HepG2 (cell line): ENCODE results near the gene MSMB. TPM values are rescaled to one million over a fixed set of nuclear protein-coding genes. Genes with fewer than 3 reads are reported as not detected.
A peak's percentile ranks its signal among the peaks of the same experiment; 100 is the strongest.

Experiments used
- AHDC1 ChIP-seq: sonication (generic); formaldehyde crosslinking; IDR thresholded peaks from 2 replicates; pipeline ENCODE4 v1.5.1; 2020; ENCODE audit warnings: mild to moderate bottlenecking, missing genetic modification reagents, borderline replicate concordance
- HDAC6 ChIP-seq: fragments of 200-600 bp; sonication (generic); IDR thresholded peaks from 2 replicates; pipeline ENCODE4 v1.7.0; 2017; ENCODE audit warnings: mild to moderate bottlenecking, antibody characterized with exemption, low read length, low read depth
- KDM6A ChIP-seq: IDR thresholded peaks from 2 replicates; pipeline ENCODE4 v1.6.1; 2016; ENCODE audit warnings: low read depth
- LRRFIP1 ChIP-seq: sonication (generic); formaldehyde crosslinking; conservative IDR thresholded peaks from 2 replicates; pipeline ENCODE4 v1.4.0; 2020; ENCODE audit warnings: missing genetic modification reagents
- MBD4 ChIP-seq: IDR thresholded peaks from 2 replicates; pipeline ENCODE4 v1.6.1; 2012; ENCODE audit warnings: low read length, inconsistent platforms, borderline replicate concordance
- NR1H2 ChIP-seq: sonication (generic); formaldehyde crosslinking; IDR thresholded peaks from 2 replicates; pipeline ENCODE4 v1.8.1; 2022; ENCODE audit warnings: low read depth, missing genetic modification reagents, borderline replicate concordance
- RFX1 ChIP-seq: fragments of 450-650 bp; IDR thresholded peaks from 2 replicates; pipeline ENCODE4 v1.6.1; 2017
- RFX3 ChIP-seq: IDR thresholded peaks from 2 replicates; pipeline ENCODE4 v1.6.1; 2016; ENCODE audit warnings: missing biosample characterization, missing genetic modification reagents
- RORA ChIP-seq: sonication (generic); formaldehyde crosslinking; IDR thresholded peaks from 2 replicates; pipeline ENCODE4 v1.5.0; 2020; ENCODE audit warnings: mild to moderate bottlenecking, missing genetic modification reagents, moderate library complexity
- SYNCRIP ChIP-seq: fragments of 200-400 bp; formaldehyde crosslinking; IDR thresholded peaks from 2 replicates; pipeline ENCODE4 v1.6.1; 2018; ENCODE audit warnings: mild to moderate bottlenecking, low read depth, low read length; ENCODE audit not compliant: insufficient read depth
- TBP ChIP-seq: sonication (generic); formaldehyde crosslinking; IDR thresholded peaks from 2 replicates; pipeline ENCODE4 v1.5.0; 2020; ENCODE audit warnings: missing genetic modification reagents
- ZBTB1 ChIP-seq: sonication (generic); formaldehyde crosslinking; IDR thresholded peaks from 2 replicates; pipeline ENCODE4 v1.4.0; 2020; ENCODE audit warnings: missing genetic modification reagents, borderline replicate concordance
- ZFP36L1 ChIP-seq: sonication (generic); formaldehyde crosslinking; IDR thresholded peaks from 2 replicates; pipeline ENCODE4 v1.8.0; 2022; ENCODE audit warnings: mild to moderate bottlenecking, missing genetic modification reagents, moderate library complexity
- ZNF160 ChIP-seq: sonication (generic); formaldehyde crosslinking; IDR thresholded peaks from 2 replicates; pipeline ENCODE4 v1.8.0; 2022; ENCODE audit warnings: mild to moderate bottlenecking, inconsistent platforms, missing genetic modification reagents
- ZNF280B ChIP-seq: sonication (generic); formaldehyde crosslinking; IDR thresholded peaks from 2 replicates; pipeline ENCODE4 v1.5.0; 2020; ENCODE audit warnings: missing genetic modification reagents, mild to moderate bottlenecking, borderline replicate concordance
- ZNF574 ChIP-seq: sonication (generic); formaldehyde crosslinking; IDR thresholded peaks from 2 replicates; pipeline ENCODE4 v1.4.0; 2020; ENCODE audit warnings: missing genetic modification reagents
- ZNF720 ChIP-seq: sonication (generic); formaldehyde crosslinking; IDR thresholded peaks from 2 replicates; pipeline ENCODE4 v1.4.0; 2020; ENCODE audit warnings: missing genetic modification reagents
- polyA plus RNA-seq, 8 experiments: library from polyadenylated mRNA; depleted of rRNA in 3 of 8; stranded (reverse) in 7 of 8; unstranded in 1 of 8; fragments of >200 nt; fragmentation: Illumina TruSeq in 4 of 8; extraction: Trizol in 4 of 8; gene quantifications; 2 replicates each; pipeline versions ENCODE4 v1.2.1 to v1.2.3, GENCODE V29; 2011 to 2016; ENCODE audit warnings: low read depth in 4 of 8, missing spikeins in 1 of 8, mixed read lengths in 1 of 8; ENCODE audit not compliant: insufficient read depth in 1 of 8
- total RNA-seq, 5 experiments: library from RNA; depleted of rRNA; stranded (reverse); fragments of >200 nt; fragmentation: Illumina TruSeq; extraction: Trizol; gene quantifications; 2 replicates each; pipeline ENCODE4 v1.2.3, GENCODE V29; 2016; ENCODE audit warnings: low read depth in 1 of 5

The MSMB gene
- total and polyA plus RNA-seq, 2 of the 13 experiments (the other 11 are each of a cell fraction or from before 2014, with no cell fraction given), result 0.84 TPM; not detected in 1

GRCh38 chr10:45997994-45998763 is 47.9 kb downstream of the MSMB start (continued):
- TF ChIP-seq LRRFIP1 (CRISPR knock-in tag) (no peak), KDM6A (CRISPR knock-in tag) (peak; percentile 63; the same call in 1 of the 2 replicates), ZBTB1 (CRISPR knock-in tag) (no peak), RORA (CRISPR knock-in tag) (peak; percentile 70; the same call in 1 of the 2 replicates), MBD4 (peak; percentile 92; the same call in 1 of the 2 replicates), RFX3 (CRISPR knock-in tag) (no peak), ZNF720 (CRISPR knock-in tag) (no peak), ZNF280B (CRISPR knock-in tag) (no peak), TBP (CRISPR knock-in tag) (no peak), ZNF574 (CRISPR knock-in tag) (no peak), SYNCRIP (no peak), HDAC6 (no peak), NR1H2 (CRISPR knock-in tag) (no peak), ZFP36L1 (CRISPR knock-in tag) (no peak), RFX1 (no peak), AHDC1 (peak; percentile 95), ZNF160 (CRISPR knock-in tag) (no peak)
